ENCODE data around the gene SLC36A1. TPM values are rescaled to one million over a fixed set of nuclear protein-coding genes. Genes with fewer than 3 reads are reported as not detected.

The SLC36A1 gene
- total RNA-seq, 1 donor from 2014 or later = 14.1 TPM

DNA sequence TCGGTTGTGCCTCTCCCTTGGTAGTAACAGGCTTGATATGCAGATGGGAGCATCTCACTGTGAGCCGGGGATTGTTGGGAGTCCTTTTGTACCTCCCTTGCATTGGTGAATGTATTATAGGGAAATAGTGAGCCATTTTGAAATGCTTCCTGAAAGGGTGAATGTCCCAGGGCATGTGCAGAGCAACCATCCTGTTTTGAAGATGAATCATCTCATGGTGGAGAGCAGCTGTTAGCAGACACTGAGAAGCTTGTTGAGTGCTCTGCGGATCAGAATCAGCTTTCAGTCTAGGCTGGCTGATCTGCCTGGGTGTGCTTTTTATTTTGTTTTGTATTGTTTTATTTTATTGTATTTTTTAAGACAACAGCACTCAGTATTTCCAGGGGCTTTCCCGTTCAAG, 29.7 kb downstream of the SLC36A1 start:
- peaks cover 78% of the 10 kb centered on the region for H3K36me3 Mint-ChIP-seq (ENCODE audit: low read depth)
- H3K4me3 Mint-ChIP-seq = no peak overlapping the region
- no peak overlapping the region for H3K27ac Mint-ChIP-seq
- no peaks in the 10 kb centered on the region for H3K9me3 Mint-ChIP-seq
- ATAC-seq (ENCODE audit: low read depth) (no peak), DNase-seq (no peak)
- intact Hi-C loops (cut with micrococcal nuclease) = no loop called here
- H3K4me1 Mint-ChIP-seq = no peaks in the 10 kb centered on the region
- ChIA-PET POLR2A (no interaction called here), CTCF (no interaction called here)
- TF ChIP-seq, protein P1, sequence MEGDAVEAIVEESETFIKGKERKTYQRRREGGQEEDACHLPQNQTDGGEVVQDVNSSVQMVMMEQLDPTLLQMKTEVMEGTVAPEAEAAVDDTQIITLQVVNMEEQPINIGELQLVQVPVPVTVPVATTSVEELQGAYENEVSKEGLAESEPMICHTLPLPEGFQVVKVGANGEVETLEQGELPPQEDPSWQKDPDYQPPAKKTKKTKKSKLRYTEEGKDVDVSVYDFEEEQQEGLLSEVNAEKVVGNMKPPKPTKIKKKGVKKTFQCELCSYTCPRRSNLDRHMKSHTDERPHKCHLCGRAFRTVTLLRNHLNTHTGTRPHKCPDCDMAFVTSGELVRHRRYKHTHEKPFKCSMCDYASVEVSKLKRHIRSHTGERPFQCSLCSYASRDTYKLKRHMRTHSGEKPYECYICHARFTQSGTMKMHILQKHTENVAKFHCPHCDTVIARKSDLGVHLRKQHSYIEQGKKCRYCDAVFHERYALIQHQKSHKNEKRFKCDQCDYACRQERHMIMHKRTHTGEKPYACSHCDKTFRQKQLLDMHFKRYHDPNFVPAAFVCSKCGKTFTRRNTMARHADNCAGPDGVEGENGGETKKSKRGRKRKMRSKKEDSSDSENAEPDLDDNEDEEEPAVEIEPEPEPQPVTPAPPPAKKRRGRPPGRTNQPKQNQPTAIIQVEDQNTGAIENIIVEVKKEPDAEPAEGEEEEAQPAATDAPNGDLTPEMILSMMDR (IDR thresholded peaks at IDR 0.05) = no peak
- H3K27me3 Mint-ChIP-seq = no peaks in the 10 kb centered on the region

DNA sequence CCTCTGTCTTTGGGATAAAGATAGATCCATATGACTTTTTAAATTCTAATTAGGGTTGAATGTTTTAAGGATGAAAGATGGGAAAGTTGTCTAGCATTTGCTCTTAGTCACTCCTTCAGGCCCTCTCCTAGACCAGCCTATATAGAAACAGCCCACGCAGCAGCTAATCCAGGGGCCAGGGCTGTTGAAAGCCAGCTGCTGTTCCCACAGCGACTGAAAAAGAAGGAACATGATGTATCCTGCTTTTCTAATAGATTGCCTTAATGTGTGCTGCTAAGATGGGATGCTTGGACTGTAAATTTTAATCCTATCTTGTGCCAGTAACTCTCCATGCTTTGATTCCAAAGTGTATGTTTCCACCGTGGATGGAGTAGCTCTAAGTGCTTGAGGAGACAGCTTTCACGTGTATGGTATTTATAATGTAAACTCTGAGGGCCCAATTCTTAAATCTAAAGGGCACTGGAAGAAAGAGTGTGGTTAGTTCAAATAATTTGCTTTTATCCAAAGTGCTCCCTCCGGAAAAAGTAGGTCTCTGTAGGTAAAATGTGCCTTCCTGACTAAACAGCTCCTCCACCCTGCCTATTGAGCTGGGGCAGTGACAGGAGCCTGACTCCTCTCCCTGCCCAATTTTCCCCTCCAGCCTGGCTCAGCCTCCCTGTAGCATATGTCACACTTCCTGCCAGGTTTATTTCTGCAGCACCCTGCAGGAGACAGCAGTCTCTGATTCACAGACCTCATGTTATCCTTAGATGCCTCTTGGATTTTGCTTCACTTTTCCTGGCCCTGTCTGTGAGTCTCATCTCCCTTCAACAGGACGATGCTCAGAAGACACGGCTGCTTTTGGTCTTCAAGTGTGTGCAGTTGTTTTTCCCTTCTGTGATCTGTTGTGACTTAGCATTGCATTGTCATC, 33.2 kb downstream of the SLC36A1 start:
- no peak overlapping the region for H3K4me3 Mint-ChIP-seq
- ChIA-PET POLR2A (no interaction called here), CTCF (no interaction called here)
- H3K9me3 Mint-ChIP-seq = no peaks in the 10 kb centered on the region
- no peaks in the 10 kb centered on the region for H3K4me1 Mint-ChIP-seq
- TF ChIP-seq, protein P1 (IDR thresholded peaks at IDR 0.05) = no peak
- DNase-seq (no peak), ATAC-seq (ENCODE audit: low read depth) (no peak)
- H3K27me3 Mint-ChIP-seq = no peaks in the 10 kb centered on the region
- intact Hi-C loops (cut with micrococcal nuclease) = no loop called here
- peak overlapping the region; percentile 51 for H3K27ac Mint-ChIP-seq
- peaks cover 81% of the 10 kb centered on the region for H3K36me3 Mint-ChIP-seq (ENCODE audit: low read depth)

DNA sequence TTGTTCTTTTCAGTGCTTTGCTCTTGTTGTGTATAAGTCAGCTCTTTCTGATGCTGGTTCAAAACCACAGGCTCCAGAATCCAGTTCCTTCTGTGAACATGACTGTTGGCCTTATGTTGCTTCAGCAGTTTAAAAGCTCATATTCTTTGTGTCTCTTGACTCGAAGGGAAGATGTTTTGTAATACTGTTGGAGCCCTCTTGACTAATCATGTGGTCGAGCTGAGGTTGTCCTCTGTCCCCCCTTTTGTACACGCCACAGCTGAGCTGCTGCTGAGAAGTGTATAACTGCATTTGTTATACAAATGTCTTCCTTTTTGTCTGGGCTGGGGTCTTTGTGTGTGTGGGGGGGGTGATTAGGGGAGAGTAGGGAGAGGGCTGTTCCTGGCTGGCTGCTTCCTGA, 35.8 kb downstream of the SLC36A1 start:
- no peak for DNase-seq
- ChIA-PET POLR2A (no interaction called here), CTCF (no interaction called here)
- no peak for ATAC-seq (ENCODE audit: low read depth)
- no peak overlapping the region for H3K4me3 Mint-ChIP-seq
- H3K9me3 Mint-ChIP-seq = no peaks in the 10 kb centered on the region
- H3K36me3 Mint-ChIP-seq (ENCODE audit: low read depth) = peaks cover 82% of the 10 kb centered on the region
- TF ChIP-seq, protein P1 (IDR thresholded peaks at IDR 0.05) = no peak
- intact Hi-C loops (cut with micrococcal nuclease) = no loop called here
- no peak overlapping the region for H3K27ac Mint-ChIP-seq
- H3K27me3 Mint-ChIP-seq = no peaks in the 10 kb centered on the region
- no peaks in the 10 kb centered on the region for H3K4me1 Mint-ChIP-seq

DNA sequence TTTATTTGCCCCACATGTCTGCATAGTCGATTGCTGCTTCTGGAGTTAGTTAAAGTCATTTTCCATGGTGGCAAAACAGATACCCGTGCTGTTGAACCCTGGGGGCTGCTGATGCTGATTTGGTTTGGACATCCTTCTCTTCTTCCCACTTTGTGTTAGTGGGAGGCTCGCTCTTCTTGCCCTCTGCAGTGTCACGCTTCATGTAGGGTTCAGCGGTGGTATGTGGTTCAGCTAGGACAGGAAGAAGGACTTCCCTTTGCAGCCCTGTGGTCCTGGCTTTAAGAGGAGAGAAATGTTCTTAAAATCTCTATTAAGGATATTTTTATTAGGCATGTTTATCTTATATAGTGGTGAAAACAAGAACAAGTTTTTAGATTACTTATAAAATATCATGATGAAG, 36.2 kb downstream of the SLC36A1 start:
- Mint-ChIP-seq H3K4me3 (no peak overlapping the region), H3K27me3 (no peaks in the 10 kb centered on the region), H3K9me3 (no peaks in the 10 kb centered on the region), H3K36me3 (ENCODE audit: low read depth) (peaks cover 82% of the 10 kb centered on the region), H3K27ac (no peak overlapping the region), H3K4me1 (no peaks in the 10 kb centered on the region)
- TF ChIP-seq, protein P1 (IDR thresholded peaks at IDR 0.05) = no peak
- ATAC-seq (ENCODE audit: low read depth) (no peak), DNase-seq (no peak)
- CTCF ChIA-PET = no interaction called here
- POLR2A ChIA-PET = no interaction called here
- intact Hi-C loops (cut with micrococcal nuclease) = no loop called here

DNA sequence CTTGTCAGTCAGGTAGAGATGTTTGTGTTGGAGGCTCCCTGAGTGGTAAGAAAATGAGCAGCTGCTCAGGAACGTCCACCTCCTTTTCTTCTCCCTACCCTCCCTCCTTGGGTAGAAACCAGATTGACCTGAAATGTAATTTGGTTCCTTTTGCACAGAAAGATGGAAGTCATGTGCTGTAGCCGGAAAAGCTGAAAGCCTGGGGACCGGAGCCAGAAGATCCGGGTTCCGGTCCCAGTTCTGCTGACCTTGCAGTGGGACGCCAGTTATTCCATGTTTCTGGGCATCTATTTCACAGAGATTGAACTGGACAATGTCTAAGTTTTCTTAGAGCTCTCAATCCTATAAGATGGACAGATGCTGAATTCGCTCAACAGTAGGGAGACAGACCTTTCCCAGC, 40.1 kb downstream of the SLC36A1 start:
- Mint-ChIP-seq H3K4me1 (no peaks in the 10 kb centered on the region), H3K36me3 (ENCODE audit: low read depth) (peaks cover 70% of the 10 kb centered on the region), H3K9me3 (no peaks in the 10 kb centered on the region), H3K27me3 (no peaks in the 10 kb centered on the region), H3K27ac (no peak overlapping the region), H3K4me3 (no peak overlapping the region)
- POLR2A ChIA-PET = no interaction called here
- no peak for DNase-seq
- CTCF ChIA-PET = no interaction called here
- intact Hi-C loops (cut with micrococcal nuclease) = no loop called here
- TF ChIP-seq, protein P1 (IDR thresholded peaks at IDR 0.05) = no peak
- ATAC-seq (ENCODE audit: low read depth) = no peak

Data from activated B cell treated with CpG ODN at 0.5 μM for 24 hours (primary cell).